Suprapubic skin (tissue), 4 donors: ENCODE results near the gene CROCC2. TPM values are rescaled to one million over a fixed set of nuclear protein-coding genes. Genes with fewer than 3 reads are reported as not detected.

Source experiments
- DNase-seq, 2 donors: peaks; one replicate each; pipeline ENCODE4 v3.0.0-alpha.2; 2019; ENCODE audit warnings: low spot score in 2 of 2
- H3K27ac ChIP-seq: fragments of 200-600 bp; sonication (generic); one replicate; pipeline ENCODE4 v1.5.1; 2019
- H3K27me3 ChIP-seq: fragments of 200-600 bp; sonication (generic); one replicate; pipeline ENCODE4 v1.5.1; 2019
- H3K36me3 ChIP-seq: fragments of 200-600 bp; sonication (generic); one replicate; pipeline ENCODE4 v1.5.1; 2019
- H3K4me1 ChIP-seq: fragments of 200-600 bp; sonication (generic); one replicate; pipeline ENCODE4 v1.5.1; 2019
- H3K4me3 ChIP-seq: fragments of 200-600 bp; sonication (generic); one replicate; pipeline ENCODE4 v1.5.1; 2019; ENCODE audit warnings: mild to moderate bottlenecking
- H3K9me3 ChIP-seq: fragments of 200-600 bp; sonication (generic); one replicate; pipeline ENCODE4 v1.5.1; 2019
- CTCF ChIP-seq, 2 donors: fragments of 200-600 bp in 1 of 2; fragments of 450-650 bp in 1 of 2; sonication (generic) in 1 of 2; IDR thresholded peaks; one replicate each; pipeline ENCODE4 v1.5.1; 2016 to 2019; ENCODE audit warnings: antibody characterized with exemption in 2 of 2, mild to moderate bottlenecking in 1 of 2, moderate library complexity in 1 of 2
- EP300 ChIP-seq: sonication (generic); formaldehyde crosslinking; IDR thresholded peaks from one replicate; pipeline ENCODE4 v1.6.1; 2017; ENCODE audit warnings: antibody characterized with exemption
- POLR2A ChIP-seq, 2 donors: fragments of 450-650 bp; IDR thresholded peaks; one replicate each; pipeline ENCODE4 v1.6.1; 2017; ENCODE audit warnings: antibody characterized with exemption in 2 of 2, mild to moderate bottlenecking in 2 of 2, moderate library complexity in 2 of 2
- POLR2AphosphoS5 ChIP-seq, 3 donors: sonication (generic); formaldehyde crosslinking; IDR thresholded peaks; one replicate each; pipeline ENCODE4 v1.6.1; 2017; ENCODE audit warnings: antibody characterized with exemption in 3 of 3
- WGBS: methylation state at CpG from one replicate; pipeline ENCODE4 v1.1.5; 2018; 5-methylcytosine and 5-hydroxymethylcytosine counted together
- total RNA-seq, 4 donors: library from RNA; depleted of rRNA; stranded (reverse); fragments of >200 nt; gene quantifications; one replicate each; pipeline ENCODE4 v1.1.0, GENCODE V29; 2016

Gene CROCC2
- total RNA-seq, 4 donors from 2014 or later = not detected

GRCh38 chr2:241037498-241037897 is 131.4 kb downstream of the CROCC2 start:
- peaks cover 18% of the 10 kb centered on the region for H3K4me1 ChIP-seq
- no peaks in the 10 kb centered on the region for H3K9me3 ChIP-seq
- no peak overlapping the region for H3K4me3 ChIP-seq
- no peak overlapping the region for H3K27ac ChIP-seq
- TF ChIP-seq POLR2AphosphoS5 (IDR thresholded peaks at IDR 0.05) (no peak), POLR2A (IDR thresholded peaks at IDR 0.05) (no peak), CTCF (IDR thresholded peaks at IDR 0.05) (no peak), EP300 (no peak)
- no peak for DNase-seq
- WGBS = no CpG with 5 or more reads among the region's 9 CpGs
- peaks cover 28% of the 10 kb centered on the region for H3K36me3 ChIP-seq
- H3K27me3 ChIP-seq = no peaks in the 10 kb centered on the region

GRCh38 chr2:241038374-241039180 is 132.4 kb downstream of the CROCC2 start:
- H3K4me3 ChIP-seq = no peak overlapping the region
- H3K27ac ChIP-seq = no peak overlapping the region
- H3K27me3 ChIP-seq = no peaks in the 10 kb centered on the region
- H3K4me1 ChIP-seq = peaks cover 18% of the 10 kb centered on the region
- 92% methylated on average over 6 of the region's 20 CpGs for WGBS
- DNase-seq = no peak
- TF ChIP-seq POLR2AphosphoS5 (IDR thresholded peaks at IDR 0.05) = no peak
- no peak for TF ChIP-seq POLR2A (IDR thresholded peaks at IDR 0.05)
- no peak for TF ChIP-seq EP300
- no peak for TF ChIP-seq CTCF (IDR thresholded peaks at IDR 0.05)
- peaks cover 28% of the 10 kb centered on the region for H3K36me3 ChIP-seq
- no peaks in the 10 kb centered on the region for H3K9me3 ChIP-seq

GRCh38 chr2:241039416-241039815 is 133.3 kb downstream of the CROCC2 start:
- peaks cover 18% of the 10 kb centered on the region for H3K4me1 ChIP-seq
- H3K27me3 ChIP-seq = no peaks in the 10 kb centered on the region
- no peaks in the 10 kb centered on the region for H3K9me3 ChIP-seq
- WGBS = 100% methylated on average over 3 of the region's 4 CpGs
- no peak for DNase-seq
- peaks cover 25% of the 10 kb centered on the region for H3K36me3 ChIP-seq
- H3K27ac ChIP-seq = no peak overlapping the region
- TF ChIP-seq POLR2AphosphoS5 (IDR thresholded peaks at IDR 0.05) (no peak), POLR2A (IDR thresholded peaks at IDR 0.05) (no peak), CTCF (IDR thresholded peaks at IDR 0.05) (no peak), EP300 (no peak)
- no peak overlapping the region for H3K4me3 ChIP-seq

- H3K4me1 ChIP-seq = peaks cover 18% of the 10 kb centered on the region
- no peaks in the 10 kb centered on the region for H3K27me3 ChIP-seq
- no peaks in the 10 kb centered on the region for H3K9me3 ChIP-seq
- no peak overlapping the region for H3K27ac ChIP-seq
- peaks cover 27% of the 10 kb centered on the region for H3K36me3 ChIP-seq
- H3K4me3 ChIP-seq = no peak overlapping the region
- WGBS = 91% methylated on average over 6 of the region's 13 CpGs
- TF ChIP-seq POLR2A (IDR thresholded peaks at IDR 0.05) = no peak
- TF ChIP-seq CTCF (IDR thresholded peaks at IDR 0.05) = no peak
- no peak for TF ChIP-seq EP300
- TF ChIP-seq POLR2AphosphoS5 (IDR thresholded peaks at IDR 0.05) = no peak
- DNase-seq = no peak
Measured at GRCh38 chr2:241040081-241040803, 134.1 kb downstream of the CROCC2 start.

- Histone ChIP-seq H3K27me3 (no peaks in the 10 kb centered on the region), H3K36me3 (peaks cover 27% of the 10 kb centered on the region), H3K4me3 (no peak overlapping the region), H3K9me3 (no peaks in the 10 kb centered on the region), H3K27ac (no peak overlapping the region), H3K4me1 (peaks cover 6% of the 10 kb centered on the region)
- TF ChIP-seq POLR2AphosphoS5 (IDR thresholded peaks at IDR 0.05) = no peak
- TF ChIP-seq CTCF (IDR thresholded peaks at IDR 0.05) = no peak
- TF ChIP-seq EP300 = no peak
- TF ChIP-seq POLR2A (IDR thresholded peaks at IDR 0.05) = no peak
- no peak for DNase-seq
- 78% methylated on average over 5 of the region's 5 CpGs for WGBS
Measured at GRCh38 chr2:241041589-241042158, 135.5 kb downstream of the CROCC2 start.
